ENCODE results near the gene FNIP2.

The FNIP2 gene

DNA sequence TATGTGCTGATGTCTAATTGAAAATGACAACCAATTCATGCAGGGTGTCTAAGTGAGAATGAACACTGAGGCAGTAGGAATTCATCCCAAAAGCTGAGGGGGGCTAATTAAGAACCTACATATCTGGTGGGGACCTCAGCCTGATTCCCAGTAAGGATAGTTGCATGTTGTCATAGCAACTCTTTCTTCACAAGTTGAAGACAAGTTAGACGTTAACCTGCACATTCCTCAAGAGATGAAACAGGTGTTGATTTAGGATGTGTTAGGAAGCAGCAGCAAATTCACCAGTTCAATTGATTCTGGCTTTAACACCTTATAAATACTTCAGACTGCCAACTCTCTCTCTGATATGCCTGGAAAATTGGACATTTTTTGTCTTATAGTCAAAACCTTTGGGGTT is 7.3 kb downstream of the FNIP2 start:
- TF ChIP-seq CTCF (IDR thresholded peaks at IDR 0.05; ENCODE audit: low read depth, low read length) = no peak
- no peak overlapping the region for H3K4me3 ChIP-seq (ENCODE audit: low read depth, low read length)

- no peak for TF ChIP-seq CTCF (IDR thresholded peaks at IDR 0.05; ENCODE audit: low read depth, low read length)
- H3K4me3 ChIP-seq (ENCODE audit: low read depth, low read length) = no peak overlapping the region
Observed at GRCh38 chr4:158777423-158778155, 8.8 kb downstream of the FNIP2 start.

GRCh38 chr4:158778156-158778711 is 9.4 kb downstream of the FNIP2 start:
- no peak for TF ChIP-seq CTCF (IDR thresholded peaks at IDR 0.05; ENCODE audit: low read depth, low read length)
- no peak overlapping the region for H3K4me3 ChIP-seq (ENCODE audit: low read depth, low read length)

DNA sequence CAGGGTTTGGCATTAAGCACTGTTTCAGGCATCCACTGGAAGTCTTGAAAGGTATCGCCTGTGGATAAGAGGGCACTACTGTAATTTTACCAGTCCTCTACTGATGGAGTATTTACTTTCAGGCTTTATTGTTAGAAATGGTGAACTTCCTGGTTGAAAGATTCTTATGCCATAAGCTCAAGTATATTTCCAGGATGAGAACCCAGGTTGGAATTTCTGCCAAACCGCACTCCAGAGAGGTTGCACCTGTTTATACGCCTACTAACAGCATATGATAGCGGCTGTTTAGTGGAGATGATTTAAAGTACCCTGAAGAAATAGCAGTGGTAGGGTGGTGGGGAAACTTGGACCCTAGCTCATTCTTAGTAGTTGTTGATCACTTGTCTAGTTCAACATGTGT is 9.9 kb downstream of the FNIP2 start:
- no peak for TF ChIP-seq CTCF (IDR thresholded peaks at IDR 0.05; ENCODE audit: low read depth, low read length)

GRCh38 chr4:158781963-158782362 is 13.1 kb downstream of the FNIP2 start:
- no peak for TF ChIP-seq CTCF (IDR thresholded peaks at IDR 0.05; ENCODE audit: low read depth, low read length)
- no peak overlapping the region for H3K4me3 ChIP-seq (ENCODE audit: low read depth, low read length)

More for the DNA sequence above, 9.9 kb downstream of the FNIP2 start:
- no peak overlapping the region for H3K4me3 ChIP-seq (ENCODE audit: low read depth, low read length)

GRCh38 chr4:158782551-158783360 is 13.9 kb downstream of the FNIP2 start:
- no peak for TF ChIP-seq CTCF (IDR thresholded peaks at IDR 0.05; ENCODE audit: low read depth, low read length)
- H3K4me3 ChIP-seq (ENCODE audit: low read depth, low read length) = 0 out of 2 replicates have a peak overlapping the region, but pooled peaks have one; percentile 2

DNA sequence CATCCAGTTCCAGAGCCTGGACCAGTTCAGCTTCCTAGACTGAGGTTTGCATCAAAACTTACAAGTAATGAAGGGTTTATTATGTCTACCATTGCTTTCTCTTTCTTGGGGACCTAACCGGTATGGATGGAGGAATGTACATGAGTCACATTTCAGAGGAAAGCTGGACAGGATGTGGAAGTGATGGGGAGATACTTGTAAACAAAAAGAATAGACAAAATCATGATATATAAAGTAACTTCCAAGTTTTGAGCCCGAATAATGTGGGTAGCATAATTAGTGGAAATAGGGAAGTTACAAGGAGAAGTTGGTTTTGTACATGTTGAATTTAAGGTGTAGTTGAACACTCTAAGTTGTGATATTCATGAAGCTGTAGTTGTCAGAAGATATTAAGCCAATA is 15.0 kb downstream of the FNIP2 start:
- H3K4me3 ChIP-seq (ENCODE audit: low read depth, low read length) = no peak overlapping the region
- no peak for TF ChIP-seq CTCF (IDR thresholded peaks at IDR 0.05; ENCODE audit: low read depth, low read length)
